Measurements from ENCODE around the gene HLA-DPA1.

HLA-DPA1 gene

DNA sequence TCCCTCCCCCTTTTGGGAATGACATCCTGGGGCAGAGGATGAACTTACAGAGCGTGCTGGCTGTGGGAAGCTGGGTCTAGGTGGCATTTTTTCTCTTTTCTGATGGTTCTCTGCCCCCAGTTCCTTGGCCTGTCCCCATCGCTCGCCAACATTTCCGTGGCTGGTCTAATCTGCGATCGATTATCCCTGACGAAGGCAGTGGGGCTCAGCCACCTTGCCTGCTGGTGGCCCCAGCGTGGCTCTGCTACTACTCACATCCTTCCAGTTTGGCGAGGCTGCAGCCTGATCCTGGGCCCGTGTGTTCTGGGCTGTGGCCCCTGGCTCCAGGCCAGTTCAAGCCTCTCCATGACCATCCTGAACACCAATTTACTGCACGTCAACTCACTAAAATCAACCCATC, 57.7 kb downstream of the HLA-DPA1 start:
- TF ChIP-seq, protein P1, sequence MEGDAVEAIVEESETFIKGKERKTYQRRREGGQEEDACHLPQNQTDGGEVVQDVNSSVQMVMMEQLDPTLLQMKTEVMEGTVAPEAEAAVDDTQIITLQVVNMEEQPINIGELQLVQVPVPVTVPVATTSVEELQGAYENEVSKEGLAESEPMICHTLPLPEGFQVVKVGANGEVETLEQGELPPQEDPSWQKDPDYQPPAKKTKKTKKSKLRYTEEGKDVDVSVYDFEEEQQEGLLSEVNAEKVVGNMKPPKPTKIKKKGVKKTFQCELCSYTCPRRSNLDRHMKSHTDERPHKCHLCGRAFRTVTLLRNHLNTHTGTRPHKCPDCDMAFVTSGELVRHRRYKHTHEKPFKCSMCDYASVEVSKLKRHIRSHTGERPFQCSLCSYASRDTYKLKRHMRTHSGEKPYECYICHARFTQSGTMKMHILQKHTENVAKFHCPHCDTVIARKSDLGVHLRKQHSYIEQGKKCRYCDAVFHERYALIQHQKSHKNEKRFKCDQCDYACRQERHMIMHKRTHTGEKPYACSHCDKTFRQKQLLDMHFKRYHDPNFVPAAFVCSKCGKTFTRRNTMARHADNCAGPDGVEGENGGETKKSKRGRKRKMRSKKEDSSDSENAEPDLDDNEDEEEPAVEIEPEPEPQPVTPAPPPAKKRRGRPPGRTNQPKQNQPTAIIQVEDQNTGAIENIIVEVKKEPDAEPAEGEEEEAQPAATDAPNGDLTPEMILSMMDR (IDR thresholded peaks at IDR 0.05), result no peak
- peaks cover 11 to 16% of the 10 kb centered on the region in 2 experiments for H3K4me1 ChIP-seq (ENCODE audit: control insufficient read depth in 1 of 2, insufficient read depth in 1 of 2, low read depth in 1 of 2, low read length in 1 of 2)
- H3K27me3 ChIP-seq, result peaks cover 15% of the 10 kb centered on the region
- no peaks in the 10 kb centered on the region for H3K36me3 ChIP-seq
- no peak overlapping the region for H3K4me3 ChIP-seq (ENCODE audit: low read depth in 1 of 2, low read length in 1 of 2)
- H3K9me3 ChIP-seq, result no peaks in the 10 kb centered on the region
- no peak overlapping the region for H3K27ac ChIP-seq

DNA sequence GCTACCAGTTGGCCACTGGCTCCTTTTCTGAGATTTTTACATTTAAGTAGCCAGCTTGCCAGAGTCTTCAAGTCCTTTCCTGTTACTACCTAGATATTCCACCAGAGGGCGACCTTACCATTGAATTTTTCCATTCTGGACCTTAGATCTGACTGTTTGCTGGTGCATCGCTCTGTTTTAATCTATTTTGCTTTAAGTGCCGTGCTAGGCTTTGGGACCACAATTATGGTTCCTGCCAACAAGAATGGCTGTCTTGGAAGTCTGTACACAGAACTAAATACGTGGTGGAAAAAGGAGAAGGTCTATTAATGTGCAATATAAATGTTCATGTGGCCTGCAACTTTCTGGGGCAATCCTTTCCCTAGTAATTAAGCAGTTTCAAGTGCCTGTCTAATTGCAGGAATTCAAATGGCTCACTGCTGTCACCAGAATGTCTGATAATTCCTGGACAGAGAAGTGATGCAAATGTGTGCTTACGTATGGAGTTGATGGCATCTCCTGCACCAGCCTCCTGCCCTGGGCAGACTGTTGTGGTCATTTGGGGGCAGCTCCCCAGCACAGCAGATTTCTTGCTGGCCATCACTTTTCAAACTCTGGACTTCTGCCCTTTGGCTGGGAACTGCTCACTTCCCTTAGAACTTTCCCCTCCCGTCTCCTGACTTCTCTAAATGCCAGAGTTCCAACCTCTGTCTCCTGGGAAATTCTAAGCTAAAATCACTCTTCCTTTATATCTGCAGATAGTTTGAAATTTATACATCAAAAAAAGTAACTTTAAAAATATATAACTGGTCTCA, 58.4 kb downstream of the HLA-DPA1 start:
- Histone ChIP-seq H3K36me3 (no peaks in the 10 kb centered on the region), H3K4me1 (ENCODE audit: control insufficient read depth in 1 of 2, insufficient read depth in 1 of 2, low read depth in 1 of 2, low read length in 1 of 2) (peaks cover 11 to 16% of the 10 kb centered on the region in 2 experiments), H3K27ac (no peak overlapping the region), H3K9me3 (no peaks in the 10 kb centered on the region), H3K4me3 (ENCODE audit: low read depth in 1 of 2, low read length in 1 of 2) (no peak overlapping the region), H3K27me3 (peaks cover 22% of the 10 kb centered on the region)
- TF ChIP-seq, protein P1 (IDR thresholded peaks at IDR 0.05), result peak; percentile 81

Measured in neutrophil (primary cell).